ENCODE results near the gene ARL8B.
"Not testable (repeated sequence)": the region's sequence is repeated elsewhere in the genome, so short reads cannot be mapped to it uniquely, and the experiment has no call there.

The ARL8B gene

DNA sequence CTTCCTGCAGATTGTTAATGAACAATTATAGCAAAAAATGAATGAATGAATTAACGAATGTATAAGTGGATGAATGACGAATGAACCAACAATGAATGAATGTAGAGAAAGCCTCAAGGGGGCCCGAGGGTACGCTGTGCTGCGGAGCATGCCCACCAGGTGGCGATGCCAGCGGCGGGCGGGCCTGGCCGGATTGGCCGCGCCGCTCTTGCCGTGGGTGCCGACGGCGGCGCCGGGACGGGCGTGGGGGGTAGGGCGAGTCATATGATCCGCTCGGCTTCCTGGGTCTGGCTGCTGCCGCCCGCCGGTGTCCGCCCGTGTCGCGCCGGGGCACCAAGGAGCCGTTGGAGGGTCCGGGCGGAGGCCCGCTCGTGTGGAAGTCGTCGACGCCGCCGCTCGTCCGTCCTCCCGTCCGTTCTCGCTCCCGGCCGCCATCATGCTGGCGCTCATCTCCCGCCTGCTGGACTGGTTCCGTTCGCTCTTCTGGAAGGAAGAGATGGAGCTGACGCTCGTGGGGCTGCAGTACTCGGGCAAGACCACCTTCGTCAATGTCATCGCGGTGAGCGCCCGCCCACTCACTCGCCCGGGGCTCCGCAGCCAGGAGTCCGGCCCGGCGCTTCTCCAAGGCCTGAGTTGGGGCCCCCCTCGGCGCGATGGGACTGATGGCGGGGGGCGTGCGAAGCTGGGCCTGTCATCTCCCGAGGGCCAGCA lies at the start of gene ARL8B:
ARL8B (plus strand) TSS at position 263 of the 711 bp plus-strand sequence; CDS start at position 437, 174 bp downstream.
- peak; percentile 86 for DNase-seq

DNA sequence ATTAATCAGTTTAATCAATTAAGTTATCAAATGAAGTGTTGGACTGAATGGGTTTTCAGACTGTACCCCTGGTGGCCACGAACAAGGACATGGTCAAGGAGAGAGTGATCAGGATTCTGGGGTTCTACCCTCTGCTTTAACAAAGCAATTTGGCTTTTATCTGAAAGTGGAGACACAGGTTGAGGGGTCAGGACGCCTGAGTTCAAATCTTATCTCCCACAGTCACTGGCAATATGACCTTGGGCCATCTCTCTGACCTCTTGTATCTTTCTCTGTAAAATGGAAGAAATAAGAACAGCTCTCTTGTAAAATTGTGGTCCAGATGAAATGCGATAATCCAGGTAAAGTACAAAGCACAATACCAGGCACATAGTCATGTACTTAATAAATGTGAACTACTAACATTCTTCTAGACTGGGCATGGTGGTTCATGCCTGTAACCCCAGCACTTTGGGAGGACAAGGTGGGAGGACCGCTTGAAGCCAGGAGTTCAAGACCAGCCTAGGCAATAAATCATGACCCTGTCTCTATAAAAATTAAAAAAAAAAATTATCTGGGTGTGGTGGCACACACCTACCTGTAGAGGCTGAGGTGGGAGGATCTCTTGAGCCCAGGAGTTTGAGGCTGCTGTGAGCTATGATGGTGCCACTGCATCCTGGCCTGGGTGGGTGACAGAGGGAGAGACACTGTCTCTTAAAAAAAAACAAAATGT lies 48.6 kb upstream of the ARL8B start:
- DNase-seq: no peak

DNA sequence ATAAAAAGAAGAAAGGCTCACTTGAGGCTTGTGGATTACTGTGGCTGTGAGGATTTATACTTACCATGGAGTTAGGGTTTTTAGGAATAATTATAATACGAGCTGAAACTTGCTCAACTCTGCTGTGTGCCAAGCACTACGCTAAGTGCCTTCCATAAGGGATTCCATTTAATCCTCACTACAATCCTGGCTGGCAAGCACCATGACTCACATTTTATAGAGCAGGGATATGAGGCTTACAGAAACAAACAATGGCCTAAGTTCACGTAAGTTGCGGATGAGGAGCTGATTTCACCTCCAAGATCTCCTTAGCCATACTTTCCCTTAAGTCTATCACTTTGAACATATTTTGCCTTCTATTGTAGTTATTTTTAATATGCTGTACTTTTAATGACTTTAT lies 43.9 kb upstream of the ARL8B start:
- no peak for DNase-seq

DNA sequence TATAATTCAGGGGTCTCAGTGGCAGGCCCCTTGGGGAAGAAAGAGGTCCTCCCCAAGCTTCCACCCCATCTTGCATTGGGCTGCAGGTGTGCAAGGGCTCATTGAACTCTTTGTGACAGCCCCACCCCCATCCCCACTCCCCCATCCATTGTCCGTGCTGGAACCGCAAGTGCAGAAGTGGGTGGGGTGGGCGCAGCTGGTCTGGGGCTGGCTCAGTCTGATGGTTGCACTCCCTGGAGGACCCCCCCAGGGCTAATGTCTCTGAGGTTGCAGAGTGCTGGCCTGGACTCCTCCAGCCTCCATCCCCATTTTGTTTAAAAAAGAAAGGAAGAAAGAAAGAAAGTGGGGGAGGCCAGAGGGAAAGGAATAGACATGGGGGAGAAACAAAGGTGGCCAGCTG lies 42.3 kb upstream of the ARL8B start:
- no peak for DNase-seq

DNA sequence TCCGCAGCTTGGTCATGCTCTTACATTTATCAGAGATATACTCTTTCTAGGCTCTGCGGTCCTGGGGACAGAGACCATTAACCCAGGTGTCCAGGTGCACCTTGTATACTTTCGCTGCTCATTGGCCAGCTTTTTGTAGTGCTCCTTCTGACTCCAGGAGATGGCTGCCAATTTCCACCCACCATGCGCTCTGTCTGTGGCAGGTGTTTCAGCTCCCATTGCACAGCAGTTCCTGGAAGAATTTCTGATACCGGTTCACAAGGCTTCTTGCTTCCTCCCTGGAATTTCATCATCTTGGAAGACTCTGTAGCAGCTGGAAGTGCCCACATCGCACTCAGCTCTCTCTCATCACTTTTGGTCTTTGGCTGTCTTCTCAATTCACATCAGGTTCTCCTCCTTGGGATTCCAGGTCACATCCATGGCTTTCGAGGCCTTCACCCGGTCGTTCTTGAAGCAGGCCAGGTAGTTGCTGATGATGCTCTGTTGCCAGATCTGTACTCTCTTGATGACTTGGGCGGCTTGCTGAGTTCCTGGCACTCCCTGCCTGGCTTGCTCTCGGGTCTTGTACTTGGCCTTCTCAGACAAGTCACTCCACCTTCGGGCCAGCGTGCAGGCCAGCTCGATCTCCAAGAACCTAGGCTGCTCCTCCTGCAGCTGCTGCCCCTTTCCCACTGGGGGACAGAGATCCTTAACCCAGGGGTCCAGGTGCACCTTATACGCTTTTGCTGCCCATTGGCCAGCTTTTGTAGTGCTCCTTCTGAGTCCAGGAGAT lies 41.1 kb upstream of the ARL8B start:
- no peak for DNase-seq

GRCh38 chr3:5081973-5082788 lies 39.9 kb upstream of the ARL8B start:
- DNase-seq: not testable (repeated sequence)

DNA sequence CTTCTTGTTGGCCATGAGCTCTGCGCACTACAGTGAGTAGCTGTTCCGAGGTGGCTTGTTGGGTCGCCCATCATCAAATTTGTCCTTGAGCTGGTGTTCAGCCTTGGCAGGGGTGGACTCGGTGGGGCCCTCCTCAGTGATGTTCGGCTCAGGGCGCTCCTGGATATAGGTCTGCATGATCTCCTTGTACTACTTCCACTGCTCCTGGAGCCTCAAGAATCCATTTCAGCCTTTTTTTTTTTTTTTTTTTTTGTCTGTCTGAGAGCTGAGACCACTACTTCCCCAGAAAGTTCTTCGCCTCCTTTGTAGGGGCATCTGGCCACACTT lies 39.3 kb upstream of the ARL8B start:
- no peak for DNase-seq

DNA sequence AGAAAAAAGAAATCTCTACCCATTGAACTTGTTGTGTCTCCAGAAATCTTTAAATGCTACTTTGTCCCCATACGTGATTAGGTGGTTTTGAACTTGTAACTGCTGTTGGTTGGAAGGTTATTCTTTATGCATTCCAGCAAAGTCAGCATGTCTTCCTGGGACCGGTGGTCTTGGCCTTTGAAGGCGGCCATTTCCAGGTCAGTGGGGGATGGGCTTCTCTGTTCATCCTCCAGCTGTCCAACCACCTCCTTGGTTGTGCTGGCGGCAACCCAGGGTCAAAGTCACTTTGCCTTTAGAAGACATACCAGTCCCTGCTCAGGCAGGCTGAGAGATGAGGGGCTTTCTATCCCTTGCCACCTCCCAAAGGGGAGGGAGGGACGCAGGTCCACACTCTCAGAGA lies 37.9 kb upstream of the ARL8B start:
- DNase-seq: no peak

GRCh38 chr3:5086708-5087107 lies 35.4 kb upstream of the ARL8B start:
- no peak for DNase-seq

- no peak for DNase-seq
Observed at GRCh38 chr3:5087209-5087608, 34.9 kb upstream of the ARL8B start.

DNA sequence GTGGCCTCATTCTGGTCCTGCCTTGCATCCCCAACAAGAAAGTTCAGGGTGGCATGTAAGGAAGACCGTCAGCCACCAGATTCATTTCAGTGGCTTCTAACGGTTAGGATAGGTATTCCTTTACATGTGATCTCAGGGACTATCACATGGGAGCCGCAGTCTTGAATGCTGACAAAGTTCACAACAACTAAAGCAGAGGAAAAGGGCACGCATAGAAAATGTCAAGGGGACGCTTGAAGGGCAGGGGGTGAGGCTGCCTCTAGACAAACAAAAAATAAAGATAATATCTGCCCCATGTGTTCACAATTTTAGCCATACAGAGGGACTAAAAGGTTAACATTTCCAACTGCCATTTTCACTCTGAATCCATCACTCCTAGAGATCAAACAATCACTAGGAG lies 31.9 kb upstream of the ARL8B start:
- DNase-seq: no peak

DNA sequence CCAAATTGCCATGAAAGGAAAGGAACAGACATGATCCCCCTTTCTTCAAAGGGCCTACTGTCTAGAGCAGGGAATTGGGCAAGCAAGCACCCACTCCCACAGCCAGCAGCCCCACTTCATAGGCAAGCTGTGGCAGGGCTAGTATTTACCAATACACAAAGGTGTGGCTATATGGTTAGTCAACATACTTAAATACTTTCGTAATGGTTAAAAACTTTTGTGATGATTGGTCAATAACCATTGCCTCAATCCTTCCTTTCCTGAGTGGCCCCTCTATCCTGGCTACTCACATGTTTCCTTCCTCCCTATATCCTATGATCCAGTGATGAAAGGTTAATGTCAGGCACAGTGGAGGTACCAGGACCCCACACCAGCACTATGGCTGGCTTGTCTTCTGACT lies 30.1 kb upstream of the ARL8B start:
- no peak for DNase-seq

GRCh38 chr3:5093731-5094130 lies 28.4 kb upstream of the ARL8B start:
- DNase-seq: no peak

DNA sequence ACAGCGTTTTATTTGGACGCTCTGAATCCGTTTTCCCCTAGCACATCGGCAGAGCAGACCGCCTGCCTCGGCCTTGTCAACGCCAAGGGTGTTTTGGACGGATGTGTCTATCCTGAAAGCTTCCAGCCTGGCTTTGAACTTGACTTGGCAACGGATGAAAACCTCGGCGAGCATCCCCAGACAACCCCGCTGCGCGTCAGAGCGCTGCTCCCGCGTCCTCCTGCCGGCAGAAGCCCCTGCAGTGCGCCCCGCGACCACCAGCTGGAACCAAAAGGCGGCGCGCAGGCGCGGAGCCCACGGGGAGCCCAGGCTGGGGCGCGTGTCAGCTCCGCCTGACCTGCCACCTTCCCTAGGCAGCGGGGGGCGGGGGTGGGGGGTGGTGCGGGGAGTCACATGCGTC lies 26.2 kb upstream of the ARL8B start:
- DNase-seq: no peak

DNA sequence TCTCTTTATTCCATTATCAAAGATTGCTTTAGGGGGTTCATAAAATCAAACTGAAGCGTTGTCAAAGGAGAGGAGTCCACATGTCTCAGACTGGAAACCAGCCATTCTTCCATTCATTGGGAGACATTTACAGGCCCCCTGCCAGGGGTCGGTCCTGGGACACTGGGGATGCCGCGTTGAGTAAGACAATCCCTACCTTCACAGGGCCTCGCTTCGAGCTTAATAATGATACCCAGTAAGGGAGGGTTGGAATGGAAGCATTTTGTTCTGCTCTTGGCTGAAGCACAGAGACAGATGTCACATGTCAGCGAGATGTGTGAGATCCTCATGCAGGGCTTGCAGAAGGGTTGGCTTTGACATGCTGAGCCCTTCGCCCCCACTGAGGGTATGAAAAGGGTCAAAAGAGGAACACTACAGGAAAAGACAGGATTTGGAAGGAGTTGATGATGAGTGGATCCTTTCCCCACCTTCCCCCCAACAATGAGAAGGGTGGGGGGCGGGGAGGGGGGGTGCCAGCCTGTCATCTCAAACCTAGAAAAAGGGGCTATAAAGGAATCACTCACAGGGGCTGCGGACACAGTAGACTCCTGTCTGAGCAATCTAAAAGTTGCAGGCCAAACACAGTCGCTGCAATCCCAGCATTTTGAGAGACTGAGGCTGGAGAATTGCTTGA lies 25.6 kb upstream of the ARL8B start:
- DNase-seq: no peak

DNA sequence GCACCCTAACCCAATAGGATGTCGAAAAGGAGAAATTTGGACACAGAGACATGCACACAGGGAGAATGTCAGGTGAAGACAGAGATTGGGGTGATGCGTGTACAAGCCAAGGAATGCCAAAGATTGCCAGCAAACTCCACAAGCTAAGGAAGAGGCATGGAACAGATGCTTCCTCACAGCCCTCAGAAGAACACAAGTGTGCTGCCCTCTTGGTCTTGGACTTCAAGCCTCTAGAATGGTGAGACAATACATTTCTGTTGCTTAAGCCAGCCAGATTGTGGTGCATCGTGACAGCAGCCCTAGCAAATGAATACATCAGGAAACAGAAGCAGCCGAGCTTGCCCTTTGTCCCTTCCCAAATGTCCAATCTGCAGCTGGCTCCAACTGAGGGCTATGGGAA lies 23.7 kb upstream of the ARL8B start:
- no peak for DNase-seq

- no peak for DNase-seq
Observed at GRCh38 chr3:5102532-5102931, 19.6 kb upstream of the ARL8B start.

DNA sequence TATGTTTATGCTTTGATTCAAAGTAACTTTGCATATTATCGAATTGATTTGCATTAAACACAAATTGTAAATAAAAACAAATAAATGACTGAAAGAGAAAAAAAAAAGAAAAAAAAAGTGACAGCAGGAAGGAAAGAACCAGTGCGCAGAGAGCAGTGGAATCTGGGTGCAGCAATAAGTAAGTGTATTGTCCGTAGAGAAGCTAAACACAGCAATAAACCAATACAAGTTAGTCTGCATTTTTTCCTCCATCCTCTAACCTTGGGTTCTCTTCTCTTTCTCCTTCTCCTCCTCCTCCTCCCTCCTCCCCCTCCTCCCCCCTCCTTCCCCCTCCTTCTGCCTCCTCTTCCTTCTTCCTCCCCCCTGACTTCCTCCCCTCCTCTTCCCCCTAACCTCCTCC lies 18.3 kb upstream of the ARL8B start:
- DNase-seq: no peak

DNA sequence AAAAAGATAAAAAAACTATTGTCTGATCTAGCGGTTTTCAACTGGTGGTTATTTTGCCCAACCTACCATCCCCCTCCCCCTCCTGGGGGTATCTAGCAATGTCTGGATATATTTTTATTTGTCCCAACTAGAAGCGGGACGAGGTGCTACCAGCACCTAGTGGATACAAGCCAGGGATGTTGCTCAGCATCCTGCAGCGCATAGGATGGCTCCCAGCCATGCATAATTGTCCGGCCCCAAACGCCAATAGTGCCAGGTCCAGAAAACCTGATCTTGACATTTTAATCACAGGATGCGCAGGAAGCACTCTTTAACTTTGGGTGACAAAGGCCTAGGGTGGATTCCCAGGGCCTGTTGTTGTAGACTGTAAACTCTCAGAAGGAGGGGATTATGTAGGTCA lies 17.0 kb upstream of the ARL8B start:
- no peak for DNase-seq

- DNase-seq: not testable (repeated sequence)
Observed at GRCh38 chr3:5106371-5106770, 15.7 kb upstream of the ARL8B start.

- not testable (repeated sequence) for DNase-seq
Observed at GRCh38 chr3:5106933-5107334, 15.2 kb upstream of the ARL8B start.

DNA sequence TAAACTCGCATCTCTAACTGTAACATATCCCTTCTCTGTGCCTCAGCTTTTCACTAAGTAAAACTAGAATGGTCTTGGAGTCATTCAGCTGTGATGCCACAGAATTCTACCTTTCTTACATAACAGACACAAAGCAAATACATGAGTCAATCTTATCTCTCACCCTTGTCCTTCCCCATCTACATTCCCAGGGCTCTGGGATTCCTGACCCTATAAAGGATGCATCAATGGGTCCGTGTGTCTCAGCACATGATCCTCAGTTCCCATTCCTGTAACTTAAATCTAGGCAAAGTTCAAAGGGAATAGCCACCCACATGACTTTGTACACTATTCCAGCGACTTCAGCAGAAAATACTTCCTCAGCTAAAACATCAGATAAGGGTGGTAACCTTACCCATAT lies 11.8 kb upstream of the ARL8B start:
- no peak for DNase-seq

GRCh38 chr3:5112043-5112442 lies 10.0 kb upstream of the ARL8B start:
- DNase-seq: no peak

All from activated CD4-positive, alpha-beta T cell treated with anti-CD3 and anti-CD28 coated beads for 1 hour (primary cell).